H9 (cell line): ENCODE measurements around the gene C9orf72. TPM values are rescaled to one million over a fixed set of nuclear protein-coding genes. Genes with fewer than 3 reads are reported as not detected.

Experiments
- DNase-seq: peaks from one replicate; pipeline ENCODE4 v3.0.0-alpha.2; 2017
- H2AFZ ChIP-seq: one replicate; pipeline ENCODE4 v1.6.1; 2013; ENCODE audit warnings: mild to moderate bottlenecking, low read length, control low read depth, moderate library complexity
- H2AK5ac ChIP-seq: 2 replicates; pipeline ENCODE4 v1.6.1; 2013; ENCODE audit warnings: low read length, control low read depth, mixed read lengths; ENCODE audit not compliant: insufficient read length
- H2BK120ac ChIP-seq: one replicate; pipeline ENCODE4 v1.6.1; 2013; ENCODE audit warnings: low read depth, mild to moderate bottlenecking, low read length, control low read depth, inconsistent platforms; ENCODE audit not compliant: poor library complexity, severe bottlenecking
- H2BK12ac ChIP-seq: 2 replicates; pipeline ENCODE4 v1.6.1; 2013; ENCODE audit warnings: low read length, control low read depth, mixed read lengths, low read depth; ENCODE audit not compliant: insufficient read length
- H2BK15ac ChIP-seq: 2 replicates; pipeline ENCODE4 v1.6.1; 2013; ENCODE audit warnings: low read depth, low read length, control low read depth
- H2BK20ac ChIP-seq: one replicate; pipeline ENCODE4 v1.6.1; 2013; ENCODE audit warnings: low read depth, mild to moderate bottlenecking, low read length, control low read depth, inconsistent platforms; ENCODE audit not compliant: poor library complexity, severe bottlenecking
- H2BK5ac ChIP-seq: 2 replicates; pipeline ENCODE4 v1.6.1; 2013; ENCODE audit warnings: low read length, control low read depth, mixed read lengths; ENCODE audit not compliant: insufficient read length
- H3K14ac ChIP-seq: 2 replicates; pipeline ENCODE4 v1.6.1; 2013; ENCODE audit warnings: low read length, control low read depth; ENCODE audit not compliant: insufficient read depth
- H3K18ac ChIP-seq: 2 replicates; pipeline ENCODE4 v1.6.1; 2013; ENCODE audit warnings: low read depth, mild to moderate bottlenecking, mixed read lengths, low read length, control low read depth; ENCODE audit not compliant: insufficient read length
- H3K23ac ChIP-seq: 2 replicates; pipeline ENCODE4 v1.6.1; 2013; ENCODE audit warnings: low read length, control low read depth, mixed read lengths, low read depth; ENCODE audit not compliant: insufficient read length
- H3K23me2 ChIP-seq: 2 replicates; pipeline ENCODE4 v1.6.1; 2013; ENCODE audit warnings: low read depth, mild to moderate bottlenecking, mixed read lengths, low read length, control low read depth; ENCODE audit not compliant: insufficient read length, poor library complexity, severe bottlenecking
- H3K27ac ChIP-seq: 2 replicates; pipeline ENCODE4 v1.5.1; 2013; ENCODE audit warnings: low read length, control low read depth, mixed read lengths, low read depth; ENCODE audit not compliant: insufficient read length
- H3K27me3 ChIP-seq: 2 replicates; pipeline ENCODE4 v1.6.1; 2013; ENCODE audit warnings: low read length, control low read depth, inconsistent platforms; ENCODE audit not compliant: insufficient read depth
- H3K4ac ChIP-seq: 2 replicates; pipeline ENCODE4 v1.6.1; 2013; ENCODE audit warnings: low read depth, mild to moderate bottlenecking, control low read depth, inconsistent platforms, low read length, moderate library complexity
- H3K4me1 ChIP-seq: 2 replicates; pipeline ENCODE4 v1.6.1; 2013; ENCODE audit warnings: low read length, control low read depth, inconsistent platforms; ENCODE audit not compliant: insufficient read depth
- H3K4me2 ChIP-seq: 2 replicates; pipeline ENCODE4 v1.6.1; 2013; ENCODE audit warnings: low read length, control low read depth, mixed read lengths; ENCODE audit not compliant: insufficient read length, insufficient read depth
- H3K56ac ChIP-seq: 2 replicates; pipeline ENCODE4 v1.6.1; 2013; ENCODE audit warnings: low read depth, mild to moderate bottlenecking, mixed read lengths, low read length, control low read depth; ENCODE audit not compliant: insufficient read length
- H3K79me1 ChIP-seq: 2 replicates; pipeline ENCODE4 v1.6.1; 2013; ENCODE audit warnings: low read depth, mild to moderate bottlenecking, moderate library complexity, low read length, control low read depth, inconsistent platforms; ENCODE audit not compliant: insufficient read depth, poor library complexity, severe bottlenecking
- H3K79me2 ChIP-seq: 2 replicates; pipeline ENCODE4 v1.6.1; 2013; ENCODE audit warnings: low read length, control low read depth, inconsistent platforms; ENCODE audit not compliant: insufficient read depth
- H3K9ac ChIP-seq: 2 replicates; pipeline ENCODE4 v1.6.1; 2013; ENCODE audit warnings: low read length, control low read depth, mixed read lengths; ENCODE audit not compliant: insufficient read length; ENCODE audit errors: extremely low read depth
- H3K9me3 ChIP-seq: one replicate; pipeline ENCODE4 v1.6.1; 2013; ENCODE audit warnings: low read depth, low read length, inconsistent platforms; ENCODE audit not compliant: control insufficient read depth
- H3T11ph ChIP-seq: one replicate; pipeline ENCODE4 v1.6.1; 2013; ENCODE audit warnings: mild to moderate bottlenecking, low read length, control low read depth, inconsistent platforms
- H4K20me1 ChIP-seq: one replicate; pipeline ENCODE4 v1.6.1; 2013; ENCODE audit not compliant: control insufficient read depth, insufficient read length, insufficient read depth
- H4K5ac ChIP-seq: 2 replicates; pipeline ENCODE4 v1.6.1; 2013; ENCODE audit warnings: low read depth, mild to moderate bottlenecking, mixed read lengths, low read length, control low read depth; ENCODE audit not compliant: insufficient read length
- H4K8ac ChIP-seq: replicated peaks from 2 replicates; pipeline ENCODE4 v1.6.1; 2013; ENCODE audit warnings: low read length, control low read depth, mixed read lengths, low read depth; ENCODE audit not compliant: insufficient read length
- H4K91ac ChIP-seq: 2 replicates; pipeline ENCODE4 v1.6.1; 2013; ENCODE audit warnings: low read depth, mild to moderate bottlenecking, moderate library complexity, mixed read lengths, low read length, control low read depth; ENCODE audit not compliant: insufficient read length
- H3K27ac Mint-ChIP-seq, 3 experiments: 2 replicates in 2 of 3; 3 replicates in 1 of 3; pipeline ENCODE4 v1.8.0; 2020 to 2021; ENCODE audit warnings: mixed read lengths in 3 of 3, mild to moderate bottlenecking in 1 of 3, moderate library complexity in 1 of 3
- H3K27me3 Mint-ChIP-seq: 2 replicates; pipeline ENCODE4 v1.8.0; 2021; ENCODE audit warnings: low read depth, mild to moderate bottlenecking, moderate library complexity, mixed read lengths
- H3K36me3 Mint-ChIP-seq, 3 experiments: 2 replicates in 2 of 3; 3 replicates in 1 of 3; pipeline ENCODE4 v1.8.0; 2020 to 2021; ENCODE audit warnings: low read depth in 3 of 3, mixed read lengths in 3 of 3; ENCODE audit not compliant: insufficient read depth in 1 of 3
- H3K4me1 Mint-ChIP-seq, 2 experiments: 2 replicates each; pipeline ENCODE4 v1.8.0; 2020; ENCODE audit warnings: mixed read lengths in 2 of 2
- H3K4me3 Mint-ChIP-seq, 2 experiments: 2 replicates in 1 of 2; 3 replicates in 1 of 2; pipeline ENCODE4 v1.8.0; 2020 to 2021; ENCODE audit warnings: mild to moderate bottlenecking in 2 of 2, mixed read lengths in 2 of 2, moderate library complexity in 1 of 2
- H3K9me3 Mint-ChIP-seq, 2 experiments: 2 replicates in 1 of 2; 3 replicates in 1 of 2; pipeline ENCODE4 v1.8.0; 2020; ENCODE audit warnings: mild to moderate bottlenecking in 2 of 2, mixed read lengths in 2 of 2, moderate library complexity in 1 of 2
- CTCF ChIP-seq: fragments of 200-600 bp; sonication (generic); conservative IDR thresholded peaks from 3 replicates; pipeline ENCODE4 v1.8.0; 2021; ENCODE audit warnings: antibody characterized with exemption, mild to moderate bottlenecking
- total RNA-seq: library from RNA; stranded (reverse); gene quantifications from 2 replicates; pipeline ENCODE4 v1.2.1, GENCODE V29; 2021

The C9orf72 gene
- total RNA-seq, 1 experiment from 2014 or later = 17.0 TPM

- H3K56ac ChIP-seq = no peak overlapping the region
- no peak overlapping the region for H3K27ac ChIP-seq
- no peaks in the 10 kb centered on the region for H4K20me1 ChIP-seq
- Mint-ChIP-seq H3K4me1 (no peaks in the 10 kb centered on the region), H3K9me3 (no peaks in the 10 kb centered on the region), H3K4me3 (no peak overlapping the region), H3K36me3 (peaks cover 4 to 44% (median 41%) of the 10 kb centered on the region in 3 experiments; a peak in 5 of 7 replicates), H3K27ac (no peak overlapping the region), H3K27me3 (no peaks in the 10 kb centered on the region)
- TF ChIP-seq CTCF = no peak
- H3K4me1 ChIP-seq = no peaks in the 10 kb centered on the region
- H3K4me2 ChIP-seq = no peak overlapping the region
- no peak overlapping the region for H3K23ac ChIP-seq
- H3K14ac ChIP-seq = no peak overlapping the region
- H2BK12ac ChIP-seq = no peak overlapping the region
- H3T11ph ChIP-seq = no peak overlapping the region
- H4K5ac ChIP-seq = no peak overlapping the region
- no peaks in the 10 kb centered on the region for H3K9me3 ChIP-seq
- H2AK5ac ChIP-seq = no peak overlapping the region
- no peak overlapping the region for H3K4ac ChIP-seq
- no peaks in the 10 kb centered on the region for H3K27me3 ChIP-seq
- H3K79me1 ChIP-seq = no peaks in the 10 kb centered on the region
- no peaks in the 10 kb centered on the region for H3K23me2 ChIP-seq
- no peak for DNase-seq
- no peaks in the 10 kb centered on the region for H3K79me2 ChIP-seq
- no peak overlapping the region for H3K9ac ChIP-seq
- H2BK120ac ChIP-seq = no peak overlapping the region
- no peak overlapping the region for H4K8ac ChIP-seq
- no peak overlapping the region for H3K18ac ChIP-seq
- H2BK20ac ChIP-seq = no peak overlapping the region
- H2AFZ ChIP-seq = no peak overlapping the region
- H2BK5ac ChIP-seq = no peak overlapping the region
- no peak overlapping the region for H2BK15ac ChIP-seq
- H4K91ac ChIP-seq = no peak overlapping the region
Measured at GRCh38 chr9:27558307-27558706, 15.0 kb downstream of the C9orf72 start.
